ENCODE results near the gene ABLIM1. TPM values are rescaled to one million over a fixed set of nuclear protein-coding genes. Genes with fewer than 3 reads are reported as not detected.

ABLIM1 gene
- total and polyA plus RNA-seq, 10 of the 15 experiments (the other 5 are each of a cell fraction or from before 2014, with no cell fraction given): 14.2 to 50.5 (median 28.1) TPM

GRCh38 chr10:114706458-114707055 is 48.5 kb upstream of the ABLIM1 start:
- SMC1A ChIA-PET (ENCODE audit: uncharacterized antibody, unreplicated experiment): no interaction called here
- H4K20me1 ChIP-seq (ENCODE audit: control insufficient read depth, insufficient read depth): no peaks in the 10 kb centered on the region
- ATAC-seq (no peak), FAIRE-seq (no peak), DNase-seq (ENCODE audit: low read depth, low spot score) (no peak)
- intact Hi-C loops (cut with micrococcal nuclease; ENCODE audit: unreplicated experiment): no loop called here
- no peak overlapping the region for H3K4me2 ChIP-seq (ENCODE audit: control insufficient read depth, insufficient read depth)
- no peaks in the 10 kb centered on the region for H3K36me3 ChIP-seq (ENCODE audit: control insufficient read depth in 2 of 2, insufficient read depth in 2 of 2, low read length in 1 of 2)
- in situ Hi-C loops (cut with MboI): no loop called here
- RAD21 ChIA-PET (ENCODE audit: unreplicated experiment): no interaction called here
- H3K4me3 ChIP-seq: no peak overlapping the region
- H3K27ac ChIP-seq (ENCODE audit: control insufficient read depth, insufficient read depth): no peak overlapping the region
- H3K4me1 ChIP-seq (ENCODE audit: control insufficient read depth, insufficient read depth, low read length): no peaks in the 10 kb centered on the region
- no peak overlapping the region for H2AFZ ChIP-seq (ENCODE audit: control insufficient read depth, low read depth, low read length)
- CTCF ChIA-PET: interaction anchor here (0.6 kb wide), 1 partner anchor 59 kb away, joined by 3 read pairs; no protein-coding TSS in a partner anchor
- no peaks in the 10 kb centered on the region for H3K9me3 ChIP-seq (replicated peaks; ENCODE audit: control insufficient read depth, insufficient read depth, low read length)
- WGBS (ENCODE audit: insufficient coverage, insufficient replicate concordance, low lambda C conversion rate, missing lambda C conversion rate): 0% methylated on average over 4 of the region's 4 CpGs
- BruUV-seq (replicated peaks): no TSS peak
- H3K27me3 ChIP-seq (replicated peaks in 1 of 2; ENCODE audit: control insufficient read depth in 2 of 2, insufficient read depth in 2 of 2, low read length in 1 of 2): no peaks in the 10 kb centered on the region; a peak in 1 of 4 replicates
- no peak for TF ChIP-seq HDAC2 (IDR thresholded peaks at IDR 0.05)
- TF ChIP-seq NR2C2 (IDR thresholded peaks at IDR 0.05; ENCODE audit: borderline replicate concordance, control insufficient read depth, insufficient read length, low read depth): no peak
- no peak for TF ChIP-seq ZBTB33 (IDR thresholded peaks at IDR 0.05)
- TF ChIP-seq NKRF (conservative IDR thresholded peaks at IDR 0.05): no peak
- TF ChIP-seq CBX3 (IDR thresholded peaks at IDR 0.05; ENCODE audit: borderline replicate concordance, low read depth): no peak
- no peak for TF ChIP-seq CEBPZ (IDR thresholded peaks at IDR 0.05; ENCODE audit: low read depth, low read length)
- no peak for TF ChIP-seq NFXL1 (IDR thresholded peaks at IDR 0.05; ENCODE audit: borderline replicate concordance)
- no peak for TF ChIP-seq JUNB (IDR thresholded peaks at IDR 0.05)
- no peak for TF ChIP-seq JUND (IDR thresholded peaks at IDR 0.05; ENCODE audit: low read depth, low read length)
- no peak for TF ChIP-seq SMARCA5 (IDR thresholded peaks at IDR 0.05)
- no peak for TF ChIP-seq E2F4 (IDR thresholded peaks at IDR 0.05; ENCODE audit: low read depth, low read length)
- no peak for TF ChIP-seq RB1 (IDR thresholded peaks at IDR 0.05; ENCODE audit: borderline replicate concordance)
- TF ChIP-seq RELA (IDR thresholded peaks at IDR 0.05; ENCODE audit: borderline replicate concordance, partially characterized antibody): no peak
- no peak for TF ChIP-seq PML (IDR thresholded peaks at IDR 0.05; ENCODE audit: low read length)
- H3K79me2 ChIP-seq (ENCODE audit: control insufficient read depth, insufficient read depth, low read length): no peaks in the 10 kb centered on the region
- POLR2A ChIA-PET: no interaction called here
- H3K9ac ChIP-seq (ENCODE audit: control insufficient read depth, insufficient read depth, low read length): no peak overlapping the region
